Astrocyte (in vitro differentiated cells and primary cell): ENCODE results near the gene SLC25A42. TPM values are rescaled to one million over a fixed set of nuclear protein-coding genes. Genes with fewer than 3 reads are reported as not detected.

Source experiments
- DNase-seq: peaks from one replicate; pipeline ENCODE4 v3.0.0-alpha.2; 2010; ENCODE audit warnings: low read depth
- FAIRE-seq: peaks from 2 replicates; lab custom pipeline; 2011; peaks lifted over from hg19 to GRCh38; lab: Jason Lieb, UNC
- H2AFZ ChIP-seq: 2 replicates; pipeline ENCODE4 v1.6.0; 2012; ENCODE audit warnings: low read depth, low read length, inconsistent platforms
- H3K27ac ChIP-seq: 2 replicates; pipeline ENCODE4 v1.5.1; 2011; ENCODE audit warnings: low read depth, low read length, inconsistent platforms
- H3K27me3 ChIP-seq: 2 replicates; pipeline ENCODE4 v1.6.0; 2011; ENCODE audit warnings: low read length, inconsistent platforms; ENCODE audit not compliant: insufficient read depth
- H3K36me3 ChIP-seq: 2 replicates; pipeline ENCODE4 v1.5.1; 2011; ENCODE audit warnings: low read length, inconsistent platforms; ENCODE audit not compliant: insufficient read depth
- H3K4me1 ChIP-seq: 2 replicates; pipeline ENCODE4 v1.5.1; 2011; ENCODE audit warnings: low read length, inconsistent platforms; ENCODE audit not compliant: insufficient read depth
- H3K4me2 ChIP-seq: 2 replicates; pipeline ENCODE4 v1.6.0; 2012; ENCODE audit warnings: low read length, inconsistent platforms
- H3K4me3 ChIP-seq: 2 replicates; pipeline ENCODE4 v1.5.1; 2011; ENCODE audit warnings: low read depth, mild to moderate bottlenecking, low read length, inconsistent platforms; ENCODE audit not compliant: insufficient read depth
- H3K79me2 ChIP-seq: 2 replicates; pipeline ENCODE4 v1.6.0; 2012; ENCODE audit warnings: mild to moderate bottlenecking, low read length, inconsistent platforms; ENCODE audit not compliant: insufficient read depth
- H3K9ac ChIP-seq: 2 replicates; pipeline ENCODE4 v1.6.0; 2012; ENCODE audit warnings: mild to moderate bottlenecking, low read length, inconsistent platforms
- H3K9me3 ChIP-seq: 2 replicates; pipeline ENCODE4 v1.5.1; 2012; ENCODE audit warnings: low read depth, mild to moderate bottlenecking, low read length, inconsistent platforms; ENCODE audit not compliant: insufficient read depth
- H4K20me1 ChIP-seq: 2 replicates; pipeline ENCODE4 v1.6.0; 2012; ENCODE audit warnings: low read length, inconsistent platforms; ENCODE audit not compliant: insufficient read depth
- H3K27ac Mint-ChIP-seq: one replicate; pipeline ENCODE4 v1.8.0; 2021; ENCODE audit warnings: mild to moderate bottlenecking, mixed read lengths; ENCODE audit not compliant: unreplicated experiment
- H3K27me3 Mint-ChIP-seq: one replicate; pipeline ENCODE4 v1.8.0; 2021; ENCODE audit warnings: low read depth, mixed read lengths; ENCODE audit not compliant: unreplicated experiment
- H3K36me3 Mint-ChIP-seq: one replicate; pipeline ENCODE4 v1.8.0; 2021; ENCODE audit warnings: low read depth, mixed read lengths; ENCODE audit not compliant: unreplicated experiment
- H3K4me1 Mint-ChIP-seq: one replicate; pipeline ENCODE4 v1.8.0; 2021; ENCODE audit warnings: low read depth, mixed read lengths; ENCODE audit not compliant: unreplicated experiment
- H3K4me3 Mint-ChIP-seq: one replicate; pipeline ENCODE4 v1.8.0; 2021; ENCODE audit warnings: mild to moderate bottlenecking, moderate library complexity, mixed read lengths; ENCODE audit not compliant: unreplicated experiment
- H3K9me3 Mint-ChIP-seq: one replicate; pipeline ENCODE4 v1.8.0; 2021; ENCODE audit warnings: mild to moderate bottlenecking, mixed read lengths; ENCODE audit not compliant: unreplicated experiment
- CTCF ChIP-seq: IDR thresholded peaks from 2 replicates; pipeline ENCODE4 v1.5.1; 2011; ENCODE audit warnings: low read depth, mild to moderate bottlenecking, inconsistent platforms, low read length, moderate library complexity; ENCODE audit not compliant: insufficient read depth
- EZH2 ChIP-seq: IDR thresholded peaks from 2 replicates; pipeline ENCODE4 v1.6.1; 2012; ENCODE audit warnings: mild to moderate bottlenecking, low read length, inconsistent platforms; ENCODE audit not compliant: insufficient read depth
- total RNA-seq: library from RNA; stranded (reverse); gene quantifications from 2 replicates; pipeline ENCODE4 v1.2.1, GENCODE V29; 2021

Gene SLC25A42
- total RNA-seq, 1 donor from 2014 or later, result 7.6 TPM

- no peaks in the 10 kb centered on the region for H3K79me2 ChIP-seq
- no peak overlapping the region for H2AFZ ChIP-seq
- H3K9me3 Mint-ChIP-seq, result peaks cover 3% of the 10 kb centered on the region
- H3K27ac Mint-ChIP-seq, result no peak overlapping the region
- no peak overlapping the region for H3K4me2 ChIP-seq
- no peak overlapping the region for H3K4me3 ChIP-seq
- no peak for FAIRE-seq
- H3K4me1 Mint-ChIP-seq, result no peaks in the 10 kb centered on the region
- no peaks in the 10 kb centered on the region for H3K27me3 Mint-ChIP-seq
- no peak for DNase-seq
- no peak overlapping the region for H3K9ac ChIP-seq
- no peaks in the 10 kb centered on the region for H3K4me1 ChIP-seq
- H4K20me1 ChIP-seq, result peaks cover 27% of the 10 kb centered on the region
- TF ChIP-seq EZH2, result no peak
- TF ChIP-seq CTCF, result no peak
- no peaks in the 10 kb centered on the region for H3K9me3 ChIP-seq
- no peak overlapping the region for H3K27ac ChIP-seq
- no peak overlapping the region for H3K4me3 Mint-ChIP-seq
- no peaks in the 10 kb centered on the region for H3K36me3 ChIP-seq
- peaks cover 12% of the 10 kb centered on the region for H3K36me3 Mint-ChIP-seq
- no peaks in the 10 kb centered on the region for H3K27me3 ChIP-seq
Observed at GRCh38 chr19:19074196-19074882, 10.5 kb downstream of the SLC25A42 start.

- Mint-ChIP-seq H3K36me3 (peaks cover 13% of the 10 kb centered on the region), H3K4me3 (no peak overlapping the region), H3K27me3 (no peaks in the 10 kb centered on the region), H3K4me1 (no peaks in the 10 kb centered on the region), H3K27ac (no peak overlapping the region), H3K9me3 (peaks cover 3% of the 10 kb centered on the region)
- Histone ChIP-seq H3K27me3 (no peaks in the 10 kb centered on the region), H3K9ac (no peak overlapping the region), H3K27ac (no peak overlapping the region), H3K4me1 (no peaks in the 10 kb centered on the region), H3K9me3 (no peaks in the 10 kb centered on the region), H2AFZ (no peak overlapping the region), H3K36me3 (no peaks in the 10 kb centered on the region), H4K20me1 (peaks cover 34% of the 10 kb centered on the region), H3K4me3 (no peak overlapping the region), H3K79me2 (no peaks in the 10 kb centered on the region), H3K4me2 (no peak overlapping the region)
- TF ChIP-seq CTCF, result no peak
- TF ChIP-seq EZH2, result no peak
- FAIRE-seq (no peak), DNase-seq (no peak)
Observed at GRCh38 chr19:19075126-19075525, 11.3 kb downstream of the SLC25A42 start.

- H3K4me2 ChIP-seq, result no peak overlapping the region
- TF ChIP-seq EZH2, result no peak
- no peak for TF ChIP-seq CTCF
- no peak for DNase-seq
Observed at GRCh38 chr19:19076476-19076875, 12.7 kb downstream of the SLC25A42 start.

More at GRCh38 chr19:19076476-19076875, 12.7 kb downstream of the SLC25A42 start:
- peaks cover 38% of the 10 kb centered on the region for H4K20me1 ChIP-seq
- H3K36me3 ChIP-seq, result no peaks in the 10 kb centered on the region
- H3K79me2 ChIP-seq, result no peaks in the 10 kb centered on the region
- Mint-ChIP-seq H3K9me3 (peaks cover 3% of the 10 kb centered on the region), H3K27ac (no peak overlapping the region), H3K4me3 (no peak overlapping the region), H3K27me3 (peaks cover 2% of the 10 kb centered on the region), H3K4me1 (no peaks in the 10 kb centered on the region), H3K36me3 (peaks cover 11% of the 10 kb centered on the region)
- H3K27me3 ChIP-seq, result no peaks in the 10 kb centered on the region
- no peak overlapping the region for H3K27ac ChIP-seq
- H3K4me1 ChIP-seq, result no peaks in the 10 kb centered on the region
- H3K9ac ChIP-seq, result no peak overlapping the region
- no peak overlapping the region for H3K4me3 ChIP-seq
- no peak for FAIRE-seq
- no peaks in the 10 kb centered on the region for H3K9me3 ChIP-seq
- H2AFZ ChIP-seq, result no peak overlapping the region
